ENCODE results near the gene DLGAP4.
A peak's percentile ranks its signal among the peaks of the same experiment; 100 is the strongest.

The DLGAP4 gene

DNA sequence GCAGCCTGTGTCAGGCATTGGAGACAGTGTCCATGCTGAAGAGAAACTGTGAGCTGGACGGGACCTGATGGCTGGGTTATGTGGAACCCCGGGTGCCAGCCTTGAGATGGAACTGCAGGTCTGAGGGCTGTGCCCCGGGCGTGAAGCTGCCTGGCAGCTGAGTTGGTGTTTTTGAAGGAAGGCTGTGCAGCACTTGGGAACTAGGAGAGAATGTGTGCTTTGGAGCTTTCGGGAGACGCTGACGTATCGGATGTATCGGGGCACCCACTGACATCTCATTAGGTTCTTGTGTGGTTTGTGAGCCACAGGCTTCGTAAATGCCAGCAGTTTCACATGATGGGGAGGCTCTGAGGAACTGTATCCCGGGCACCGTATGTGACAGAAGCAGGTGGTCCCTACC lies 2.2 kb downstream of the DLGAP4 start:
- no peak for DNase-seq

DNA sequence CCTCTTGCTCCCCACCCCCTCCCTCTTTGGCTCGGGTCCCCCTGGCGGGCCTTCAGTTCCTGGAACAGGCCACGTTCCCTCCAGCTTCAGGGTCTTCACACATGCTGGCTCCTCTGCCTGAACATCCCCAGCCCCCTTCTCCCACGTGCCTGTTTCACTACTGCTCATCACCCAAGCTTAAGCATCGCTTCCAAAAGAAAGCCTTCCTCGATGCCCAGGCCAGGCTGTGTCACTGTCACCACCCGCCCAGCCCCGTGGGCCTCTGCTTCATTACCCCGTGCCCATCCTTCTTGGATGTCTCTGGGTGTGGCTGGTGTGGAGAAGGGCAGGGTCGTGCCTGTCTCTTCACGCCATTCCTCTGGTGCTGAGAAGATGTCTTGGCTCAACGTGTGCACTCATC lies 2.8 kb downstream of the DLGAP4 start:
- no peak for DNase-seq

DNA sequence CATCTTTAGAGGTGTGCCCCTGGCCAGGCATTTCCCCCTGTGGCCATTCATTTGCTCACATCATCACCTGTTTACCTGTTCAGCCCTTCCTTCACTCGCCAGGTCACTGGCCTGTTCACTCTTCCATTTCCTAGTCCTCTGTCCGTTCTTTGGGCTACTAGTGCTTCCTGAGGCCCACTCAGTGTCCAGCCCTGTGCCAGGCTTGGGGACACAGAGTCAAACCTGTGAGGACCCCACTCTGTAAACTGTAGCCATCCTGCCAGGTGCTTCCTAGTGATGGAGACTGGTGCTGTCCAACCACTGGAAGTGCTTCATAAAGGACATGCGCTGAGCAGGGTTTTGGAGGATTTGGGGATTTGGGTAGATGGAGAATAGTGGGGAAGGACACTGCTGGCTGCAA lies 3.5 kb downstream of the DLGAP4 start:
- DNase-seq: no peak

DNA sequence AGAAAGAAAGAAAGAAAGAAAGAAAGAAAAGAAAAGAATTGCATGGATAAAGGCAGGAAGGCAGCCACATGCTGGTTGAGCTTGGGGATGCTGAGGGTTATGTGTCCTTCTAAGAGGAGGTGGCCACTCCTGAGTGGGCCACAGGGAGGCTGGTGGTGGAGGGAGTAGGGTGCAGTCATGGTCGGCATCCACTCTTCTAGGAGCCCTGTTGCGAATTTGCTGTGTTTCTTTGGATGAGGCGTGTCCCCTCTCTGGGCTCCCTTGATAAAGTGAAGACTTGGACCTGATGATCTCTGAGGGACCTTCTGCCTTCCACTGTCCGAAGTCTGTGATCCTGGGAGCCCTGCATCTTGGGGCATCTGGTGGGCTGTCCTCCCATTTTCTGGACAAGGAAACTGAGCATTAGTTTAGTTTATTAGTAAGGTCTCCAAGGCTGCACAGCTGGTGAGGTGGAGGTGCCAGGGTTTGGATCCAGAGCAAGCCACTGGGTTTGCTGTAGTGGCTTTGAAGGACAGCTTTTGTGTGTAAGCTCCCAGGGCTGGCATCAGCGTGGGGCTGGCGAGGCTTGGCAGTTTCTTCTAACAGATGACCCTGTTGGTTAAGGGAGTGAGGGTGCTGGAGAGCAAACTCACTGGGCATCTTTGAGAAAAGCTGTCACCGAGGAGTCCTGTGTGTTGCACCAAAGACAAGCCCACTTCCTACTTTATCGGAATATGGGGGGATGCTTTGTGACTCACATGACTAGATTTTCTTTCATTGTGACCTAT lies 4.3 kb downstream of the DLGAP4 start:
- no peak for DNase-seq

DNA sequence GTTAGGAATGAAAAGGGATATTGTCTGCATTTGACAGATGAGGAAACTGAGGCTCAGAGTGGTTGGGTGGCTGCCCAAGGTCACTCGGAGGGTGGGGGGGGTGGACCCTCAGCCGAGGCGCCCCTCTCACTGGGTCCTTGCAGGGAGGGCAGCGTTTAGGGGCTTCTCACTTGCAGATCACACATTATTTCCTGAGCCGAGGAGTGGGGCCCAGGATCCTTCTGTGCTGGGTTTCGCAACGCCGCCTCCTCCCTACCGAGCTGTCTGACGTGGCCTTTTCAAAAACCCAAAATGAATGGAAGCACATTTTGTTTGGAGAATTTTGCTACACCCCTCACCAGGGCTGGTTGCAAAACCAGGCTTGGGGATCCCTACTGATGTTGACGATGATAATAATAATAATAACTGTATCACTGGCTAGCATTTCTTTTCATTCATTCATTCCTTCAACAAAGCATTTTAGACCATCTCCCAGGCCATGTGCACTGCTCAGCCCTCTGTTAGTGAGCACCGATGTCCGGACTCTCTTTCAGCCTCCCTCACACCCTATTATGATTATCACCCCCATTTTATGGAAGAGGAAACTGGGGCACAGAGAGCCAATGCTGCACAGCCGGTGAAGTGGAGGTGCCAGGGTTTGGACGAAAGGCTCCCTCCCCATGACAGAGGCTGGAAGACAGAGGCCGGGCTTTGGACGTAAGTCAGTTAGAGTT lies 5.2 kb downstream of the DLGAP4 start:
- no peak for DNase-seq

DNA sequence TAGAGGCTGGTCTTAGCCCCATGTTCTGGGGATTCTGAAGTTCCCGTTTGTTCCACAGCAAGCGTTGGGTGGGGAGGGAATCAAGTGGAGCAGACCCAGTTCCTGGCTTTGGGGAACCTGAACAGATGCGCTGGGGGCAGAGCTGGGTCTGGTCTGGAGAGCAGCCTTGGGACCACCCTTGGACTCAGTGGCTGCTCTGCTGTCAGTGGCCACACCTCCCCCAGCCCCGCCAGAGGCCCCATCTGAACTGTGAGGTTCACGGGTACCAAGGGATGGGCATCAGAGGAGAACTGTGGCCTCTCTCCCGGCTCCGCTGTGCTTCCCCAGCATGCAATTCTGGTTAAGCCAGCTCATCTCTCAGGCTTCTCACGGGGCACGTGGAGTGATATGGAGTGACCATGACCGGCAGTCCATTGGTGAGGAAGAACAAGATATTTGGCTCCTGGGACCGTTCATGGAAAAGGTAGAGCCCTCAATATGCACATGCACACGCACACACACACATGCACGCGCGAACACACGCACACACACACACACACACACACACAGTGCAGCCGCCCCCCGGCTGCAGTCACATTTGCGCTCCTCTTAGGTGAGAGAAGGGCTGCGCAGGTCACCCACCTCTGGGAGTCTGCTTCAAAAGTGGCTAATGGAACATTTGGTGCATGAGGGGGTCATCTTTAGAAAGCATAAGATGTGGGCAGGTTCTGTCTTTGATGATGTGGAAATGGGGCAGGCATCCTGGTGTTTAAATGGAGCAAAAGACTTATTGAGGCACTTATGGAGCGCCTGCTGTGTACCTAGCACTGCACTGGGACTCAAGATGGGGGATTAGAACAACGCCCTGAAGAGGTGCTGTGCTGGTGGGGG lies 6.0 kb downstream of the DLGAP4 start:
- DNase-seq: no peak

DNA sequence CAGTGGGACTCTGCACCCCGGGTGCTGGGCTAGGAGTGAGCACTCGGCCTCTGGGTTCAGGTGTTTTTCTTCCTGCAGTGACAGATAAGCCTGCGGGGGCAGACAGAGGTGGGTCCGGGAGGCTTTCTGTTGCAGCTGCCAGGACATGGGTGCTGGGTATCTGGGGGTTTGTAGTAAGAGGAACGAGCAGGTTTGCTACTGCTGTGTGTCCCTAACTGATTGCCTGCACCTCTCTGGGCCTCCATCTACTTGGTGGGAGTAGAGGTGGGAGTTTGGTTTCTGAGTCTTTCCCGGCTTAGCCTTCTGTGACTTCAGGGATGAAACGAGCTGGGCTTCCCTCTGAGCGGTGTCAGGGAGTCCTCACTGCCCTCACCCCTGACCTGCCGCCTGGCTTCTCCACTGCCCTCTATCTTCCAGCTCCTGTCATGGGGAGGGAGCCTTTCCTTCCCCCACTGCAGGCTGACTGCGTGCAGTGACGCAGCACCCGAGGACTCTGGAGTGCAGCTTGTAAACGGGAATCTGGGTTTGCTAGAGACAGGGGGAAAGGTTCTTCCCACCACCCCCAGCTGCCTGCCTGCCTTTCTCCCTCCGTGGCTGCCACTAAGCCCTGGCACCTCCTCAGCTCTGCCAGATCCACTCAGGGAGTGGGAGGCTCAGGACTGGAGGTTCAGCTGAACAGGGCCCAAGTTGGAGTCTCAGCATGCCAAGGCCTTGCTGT lies 6.7 kb downstream of the DLGAP4 start:
- DNase-seq: no peak

DNA sequence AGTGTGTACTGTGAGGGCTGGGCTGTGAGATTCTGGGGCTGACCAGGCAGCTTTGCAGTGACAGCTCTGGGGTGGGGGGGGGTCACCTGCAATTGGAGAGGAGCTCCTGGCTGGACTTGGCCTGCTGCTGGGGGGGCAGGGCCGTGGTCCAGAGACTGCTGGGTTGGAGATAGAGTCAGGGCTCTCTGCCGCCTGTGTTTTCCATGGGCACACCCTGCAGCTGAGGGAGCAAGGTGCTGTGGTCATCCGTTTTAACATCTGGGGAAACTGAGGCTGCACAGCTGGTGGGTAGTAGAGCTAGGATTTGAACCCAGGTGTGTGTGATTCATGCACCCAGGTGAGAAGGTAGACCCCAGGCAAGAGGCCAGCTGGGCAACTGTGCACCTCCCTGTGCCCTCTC lies 7.3 kb downstream of the DLGAP4 start:
- no peak for DNase-seq

DNA sequence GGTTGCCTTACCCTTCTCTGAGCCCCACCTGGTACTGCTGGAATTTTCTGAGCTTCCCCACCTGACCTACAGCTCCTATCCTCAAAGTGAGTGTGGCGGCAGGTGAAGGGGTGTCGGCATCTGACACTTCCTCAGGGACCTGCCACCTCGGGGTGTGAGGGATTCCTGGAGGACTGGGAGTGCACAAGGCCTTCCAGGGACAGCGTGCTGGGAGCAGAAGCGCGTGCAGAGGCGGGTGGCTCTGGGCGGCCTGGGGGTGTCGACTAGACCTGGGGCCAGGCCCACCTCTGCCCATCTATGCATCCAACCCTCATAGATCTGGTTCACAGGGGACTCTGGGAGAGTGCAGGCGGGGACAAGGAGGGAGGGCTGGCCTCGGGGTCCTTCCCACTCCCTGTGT lies 7.8 kb downstream of the DLGAP4 start:
- no peak for DNase-seq

DNA sequence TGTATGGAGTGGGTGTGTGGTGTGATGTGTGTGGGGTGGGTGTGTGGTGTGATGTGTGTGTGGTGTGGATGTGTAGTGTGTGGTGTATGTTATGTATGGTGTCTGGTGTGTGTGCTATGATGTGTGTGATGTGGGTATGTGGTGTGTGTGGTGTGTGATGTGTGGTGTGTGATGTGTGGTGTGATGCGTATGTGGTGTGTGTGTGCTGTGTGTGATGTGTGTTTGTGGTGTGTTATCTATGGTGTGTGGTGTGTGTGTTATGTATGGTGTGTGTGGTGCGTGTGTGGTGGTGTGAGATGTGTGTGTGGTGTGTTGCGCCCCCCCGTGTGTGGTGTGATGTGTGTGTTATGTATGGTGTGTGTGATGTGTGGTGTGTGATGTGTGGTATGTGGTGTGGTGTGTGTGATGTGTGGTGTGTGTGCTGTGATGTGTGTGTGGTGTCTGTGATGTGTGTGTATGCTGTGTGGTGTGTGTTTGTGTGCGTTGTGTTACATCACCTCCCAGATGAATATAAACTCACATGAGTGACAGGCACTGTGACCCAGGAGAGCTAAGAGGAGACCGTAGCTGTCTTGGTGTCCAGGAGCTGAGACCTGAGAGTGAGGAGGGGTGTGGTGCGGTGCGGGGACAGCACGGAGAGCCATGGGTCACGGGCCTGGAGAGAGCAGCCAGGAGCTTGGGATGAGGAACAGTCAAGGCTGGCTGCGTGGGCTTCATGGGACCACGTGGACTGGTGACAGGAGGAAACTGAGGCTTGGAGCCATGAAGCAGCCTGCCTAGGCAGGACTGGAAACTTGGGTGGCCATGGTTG lies 8.8 kb downstream of the DLGAP4 start:
- DNase-seq: peak in 1 of 2 experiments; percentile 19

DNA sequence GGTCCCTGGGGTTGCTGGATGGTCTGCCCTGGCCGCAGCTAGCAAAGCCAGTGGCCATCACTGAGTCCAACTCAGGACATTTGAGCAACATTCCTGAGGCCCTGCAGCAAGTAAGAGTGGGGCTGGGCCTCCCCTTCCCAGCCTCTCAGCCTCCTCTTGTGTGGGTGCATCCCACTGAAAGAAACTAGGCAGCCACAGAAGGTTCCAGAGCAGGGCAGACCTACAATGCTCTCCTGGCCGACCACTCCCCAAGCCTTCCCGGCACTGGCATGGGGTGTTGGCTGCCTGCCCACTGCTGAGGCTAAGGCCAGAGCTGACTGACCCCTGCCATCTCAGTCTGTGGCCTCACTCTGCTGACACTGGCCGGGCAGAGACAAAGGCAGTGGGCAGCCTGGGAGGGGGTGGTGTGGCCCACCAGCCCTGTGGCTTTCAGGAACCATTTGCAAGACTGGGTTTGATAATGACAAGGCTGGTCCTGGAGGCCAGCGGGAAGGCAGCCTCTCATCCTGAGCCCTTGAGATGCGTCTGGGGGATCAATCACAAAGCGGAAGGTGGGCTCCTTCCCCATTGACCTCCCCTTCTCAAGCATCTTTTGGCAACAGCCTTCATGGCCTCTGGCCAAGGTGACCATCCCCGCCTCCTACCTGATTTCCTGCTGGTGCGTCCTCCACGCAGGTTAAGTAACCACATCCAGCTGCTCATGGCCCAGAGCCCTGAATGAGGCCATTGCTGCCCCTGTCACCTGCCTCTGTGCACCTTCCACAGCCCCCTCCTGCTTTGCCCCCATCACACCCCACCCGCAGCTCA lies 9.6 kb downstream of the DLGAP4 start:
- no peak for DNase-seq

DNA sequence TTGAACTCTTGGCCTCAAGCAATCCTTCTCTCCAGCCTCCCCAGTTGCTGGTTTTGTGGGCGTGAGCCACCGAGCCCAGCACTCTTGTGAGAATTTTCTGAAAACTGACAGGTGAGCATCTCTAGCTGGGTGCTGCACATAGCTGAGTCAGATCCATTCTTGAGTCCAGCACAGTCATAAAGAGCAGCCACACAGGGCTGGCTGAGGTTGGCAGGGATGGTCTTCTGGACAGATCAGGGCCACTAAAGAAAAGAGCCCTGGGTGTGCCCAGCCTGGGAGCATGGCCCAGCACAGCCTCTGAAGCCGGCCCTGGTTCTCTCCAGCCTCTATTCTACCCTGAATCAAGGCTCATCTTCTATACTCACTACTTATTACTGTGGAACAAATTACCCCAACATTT lies 11.5 kb downstream of the DLGAP4 start:
- DNase-seq: no peak

DNA sequence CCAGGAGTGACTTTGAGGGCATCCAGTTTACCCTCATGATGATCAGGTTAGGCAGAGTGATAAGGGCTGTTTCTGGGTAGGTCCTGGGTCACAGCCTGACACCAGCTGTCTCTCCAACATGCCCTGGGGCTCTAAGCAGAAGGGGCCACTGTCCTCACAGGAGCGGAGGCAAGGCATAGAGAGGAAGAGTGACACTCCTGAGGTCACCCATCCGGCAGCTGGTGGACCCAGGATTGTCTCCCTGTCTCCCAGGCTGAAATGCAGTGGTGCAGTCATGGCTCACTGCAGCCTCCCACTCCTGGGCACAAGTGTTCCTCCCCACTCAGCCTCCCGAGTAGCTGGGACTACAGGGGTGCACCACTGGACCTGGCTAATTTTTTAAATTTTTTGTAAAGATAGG lies 12.0 kb downstream of the DLGAP4 start:
- DNase-seq: no peak

DNA sequence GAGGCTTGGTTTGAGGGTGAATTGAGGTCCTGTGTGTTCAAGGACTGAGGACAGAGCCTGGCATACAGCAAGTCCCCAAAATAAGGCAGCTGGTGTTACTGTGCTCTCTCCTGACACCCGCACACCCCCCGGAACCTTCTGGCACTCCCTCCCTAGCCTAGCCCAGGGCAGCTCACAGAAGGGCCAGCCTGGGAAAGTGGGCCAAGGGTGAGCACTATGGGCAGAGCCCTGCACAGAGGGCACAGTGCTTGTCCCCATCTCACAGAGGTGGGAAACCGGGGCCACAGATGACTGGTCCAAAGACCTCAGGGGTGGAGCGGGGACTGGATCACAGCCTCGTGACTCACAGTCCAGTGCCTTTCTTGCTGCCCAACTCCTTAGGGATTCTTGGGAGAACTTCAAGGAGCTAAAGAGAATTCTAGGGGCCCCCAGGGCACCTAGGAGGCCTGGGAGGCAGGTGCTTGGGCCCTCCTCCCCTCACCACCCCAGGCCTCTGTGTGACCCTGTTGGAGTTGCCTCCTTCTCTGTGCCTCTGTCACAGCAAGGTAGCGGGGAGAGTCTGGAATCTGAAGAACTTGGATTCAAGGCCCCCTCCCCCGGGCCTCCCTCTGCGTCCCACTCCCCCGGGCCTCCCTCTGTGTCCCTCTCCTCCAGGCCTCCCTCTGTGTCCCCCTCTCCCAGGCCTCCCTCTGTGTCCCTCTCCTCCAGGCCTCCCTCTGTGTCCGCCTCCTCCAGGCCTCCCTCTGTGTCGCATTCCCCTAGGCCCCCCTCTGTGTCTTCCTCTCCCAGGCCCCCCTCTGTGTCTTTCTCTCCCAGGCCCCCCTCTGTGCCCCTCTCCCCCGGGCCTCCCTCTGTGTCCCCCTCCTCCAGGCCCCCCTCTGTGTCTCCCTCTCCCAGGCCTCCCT lies 13.5 kb downstream of the DLGAP4 start:
- DNase-seq: no peak

DNA sequence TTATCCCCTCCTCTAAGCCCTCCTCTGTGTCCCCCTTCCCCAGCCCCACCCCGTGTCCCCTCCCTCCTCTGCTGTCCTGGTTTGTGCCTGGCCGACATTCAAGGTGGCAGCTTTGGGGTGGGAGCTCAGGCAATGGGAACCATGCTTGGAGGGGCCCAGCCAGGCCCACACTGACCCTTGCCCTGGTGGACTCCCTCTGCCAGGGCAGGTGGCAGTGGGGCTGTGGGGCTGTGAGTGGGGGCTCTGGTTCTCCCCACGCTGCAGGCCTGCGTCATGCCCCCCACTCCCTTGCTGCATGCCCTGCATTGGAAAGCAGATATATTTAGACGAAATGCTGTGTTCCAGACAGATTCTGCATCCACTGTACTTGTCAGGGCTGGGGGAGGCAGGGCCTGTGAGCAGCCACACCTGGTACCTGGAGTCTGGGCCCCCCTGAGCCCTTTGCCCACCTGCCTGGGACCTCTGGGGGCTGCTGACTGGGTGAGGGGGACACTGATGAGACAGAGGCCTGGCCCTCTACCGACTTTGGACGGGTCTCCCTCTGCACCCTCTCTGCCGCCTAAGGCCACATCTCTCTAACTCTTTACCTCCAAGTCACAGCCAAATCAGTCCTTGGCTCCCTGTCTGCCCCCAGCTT lies 14.2 kb downstream of the DLGAP4 start:
- no peak for DNase-seq

DNA sequence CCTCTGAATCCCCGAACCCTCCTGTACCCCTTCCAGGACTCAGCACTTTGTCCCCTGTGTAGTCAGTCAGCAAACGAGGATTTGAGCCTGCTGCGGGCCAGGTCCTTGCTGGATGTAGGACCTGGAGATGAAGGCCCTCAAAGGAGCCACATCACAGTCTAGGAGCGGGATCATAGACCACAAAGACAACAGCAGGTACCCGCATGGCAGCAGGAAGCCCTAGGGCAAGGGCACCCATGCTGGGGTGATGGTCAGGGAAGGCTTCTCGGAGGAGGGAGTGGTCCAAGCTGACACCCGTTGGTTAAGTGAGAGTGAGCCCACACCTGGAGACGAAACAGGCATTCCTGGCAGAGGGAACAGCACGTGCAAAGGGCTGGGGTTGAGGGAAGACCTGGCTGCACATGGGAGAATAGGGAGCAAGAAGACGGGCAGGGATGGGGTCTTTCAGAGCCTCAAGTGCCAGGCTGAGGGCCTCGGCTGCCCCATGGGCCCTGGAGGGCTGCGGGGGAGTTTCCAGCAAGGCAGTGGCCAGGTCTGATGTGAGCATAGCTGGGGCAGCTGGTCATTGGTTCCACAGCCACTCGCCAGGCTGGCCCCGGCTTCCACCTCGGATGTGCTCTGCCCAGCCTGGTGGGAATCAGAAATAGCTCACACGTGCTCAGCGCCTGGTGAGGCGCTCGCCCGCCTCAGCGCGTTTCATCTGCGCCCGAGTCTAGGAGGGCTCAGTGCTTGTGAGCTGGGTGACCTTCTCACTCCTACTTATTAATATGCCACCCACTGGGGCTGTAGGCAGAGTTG lies 15.0 kb downstream of the DLGAP4 start:
- no peak for DNase-seq

DNA sequence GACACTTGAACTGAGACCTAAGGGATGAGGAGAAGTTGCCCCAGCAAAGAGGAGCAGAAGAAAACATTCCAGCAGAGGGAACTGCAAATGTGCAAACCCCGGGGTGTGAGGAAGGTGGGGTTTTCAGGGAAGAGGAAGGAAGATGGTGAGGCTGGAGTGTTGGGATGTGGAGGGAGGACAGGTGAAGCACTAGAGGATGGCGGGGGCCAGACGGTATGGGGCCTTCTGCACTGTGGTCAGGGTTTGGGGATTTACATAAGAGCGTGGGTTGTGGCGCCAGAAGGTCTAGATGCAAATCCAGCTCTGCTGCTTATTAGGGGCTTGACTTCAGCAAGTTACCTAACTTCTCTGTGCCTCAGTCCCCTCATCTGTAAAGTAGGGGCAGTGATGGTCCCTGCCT lies 16.0 kb downstream of the DLGAP4 start:
- DNase-seq: peak; percentile 70 to 75

DNA sequence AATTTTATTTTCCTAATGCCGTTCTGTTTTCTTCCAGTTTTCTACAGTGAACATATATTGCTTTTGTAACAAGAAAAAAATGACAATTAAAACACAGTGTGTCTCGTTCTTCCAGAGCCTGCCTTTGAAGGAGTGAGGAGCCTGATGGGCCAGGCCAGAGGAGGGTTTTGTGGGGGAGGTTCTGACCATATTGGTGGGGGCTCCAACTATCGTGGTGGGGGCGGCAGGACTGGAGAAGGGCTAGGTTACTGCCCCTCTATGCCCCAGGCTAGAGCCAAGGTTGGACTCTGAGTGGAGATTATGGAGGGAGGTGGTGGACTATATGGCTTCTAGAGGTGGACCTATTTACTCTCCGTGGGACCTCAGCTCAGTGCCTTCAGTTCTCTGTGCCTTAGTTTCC lies 24.0 kb downstream of the DLGAP4 start:
- DNase-seq: no peak

DNA sequence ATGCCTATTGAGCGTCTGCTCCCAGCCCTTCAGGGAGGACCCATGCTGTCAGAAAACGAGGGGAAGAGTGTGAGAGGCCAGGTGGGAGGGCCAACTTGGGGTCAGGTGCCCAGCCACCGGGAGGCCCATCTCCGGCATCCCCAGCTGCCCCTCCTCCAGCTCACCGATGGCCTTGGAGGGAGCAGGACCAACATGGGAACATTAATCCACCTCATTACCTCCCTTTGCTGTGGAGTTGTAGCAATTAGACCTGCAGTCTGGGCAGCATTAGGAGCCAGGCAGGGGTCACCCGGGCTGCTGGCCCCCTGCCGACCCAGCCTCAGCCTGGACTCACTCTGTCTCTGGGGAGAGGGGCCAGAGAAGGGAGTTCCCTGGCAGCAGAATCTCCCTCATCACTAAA lies 25.1 kb downstream of the DLGAP4 start:
- no peak for DNase-seq
